Gastroesophageal sphincter (tissue), 3 donors: ENCODE results near the gene STK35.

Experiments used
- CTCF ChIP-seq, 4 experiments: fragments of 200-600 bp in 2 of 4; fragments of 450-650 bp in 2 of 4; sonication (generic) in 1 of 4; IDR thresholded peaks; one replicate each; pipeline ENCODE4 v1.5.1; 2017 to 2019; ENCODE audit warnings: antibody characterized with exemption in 4 of 4, mild to moderate bottlenecking in 2 of 4, moderate library complexity in 2 of 4
- POLR2A ChIP-seq, 2 donors: fragments of 450-650 bp; IDR thresholded peaks; one replicate each; pipeline ENCODE4 v1.6.1; 2017; ENCODE audit warnings: antibody characterized with exemption in 2 of 2, mild to moderate bottlenecking in 2 of 2, moderate library complexity in 1 of 2

- no peak for TF ChIP-seq CTCF (IDR thresholded peaks at IDR 0.05)
- no peak for TF ChIP-seq POLR2A (IDR thresholded peaks at IDR 0.05)
Measured at GRCh38 chr20:2156666-2157624, 55.3 kb downstream of the STK35 start.
